Measurements from ENCODE around the gene RBM27. TPM values are rescaled to one million over a fixed set of nuclear protein-coding genes. Genes with fewer than 3 reads are reported as not detected.

RBM27 gene
- total RNA-seq, 1 experiment from 2014 or later, result 32.6 TPM

DNA sequence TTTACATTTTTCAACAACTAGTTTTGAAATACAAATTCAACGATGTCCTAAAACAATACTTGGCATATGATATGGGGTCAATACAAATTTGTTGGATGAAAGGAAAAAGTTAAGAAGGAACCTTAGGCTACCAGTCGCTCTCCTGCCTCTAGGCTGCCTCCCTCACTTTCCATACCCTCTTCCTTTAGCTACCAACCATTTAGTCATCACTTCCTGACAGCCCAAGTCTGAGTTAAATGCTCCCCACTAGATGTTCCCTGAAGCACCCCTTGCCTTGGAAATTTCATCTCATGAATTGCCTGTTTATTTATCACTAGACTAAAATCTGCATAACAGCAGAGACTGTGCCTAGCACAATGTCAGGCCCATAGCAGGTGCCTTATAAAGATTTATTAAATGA is 18.2 kb upstream of the RBM27 start (continued):
- TF ChIP-seq, protein P1, sequence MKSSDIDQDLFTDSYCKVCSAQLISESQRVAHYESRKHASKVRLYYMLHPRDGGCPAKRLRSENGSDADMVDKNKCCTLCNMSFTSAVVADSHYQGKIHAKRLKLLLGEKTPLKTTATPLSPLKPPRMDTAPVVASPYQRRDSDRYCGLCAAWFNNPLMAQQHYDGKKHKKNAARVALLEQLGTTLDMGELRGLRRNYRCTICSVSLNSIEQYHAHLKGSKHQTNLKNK (CRISPR knock-in tag; IDR thresholded peaks at IDR 0.05), result no peak

DNA sequence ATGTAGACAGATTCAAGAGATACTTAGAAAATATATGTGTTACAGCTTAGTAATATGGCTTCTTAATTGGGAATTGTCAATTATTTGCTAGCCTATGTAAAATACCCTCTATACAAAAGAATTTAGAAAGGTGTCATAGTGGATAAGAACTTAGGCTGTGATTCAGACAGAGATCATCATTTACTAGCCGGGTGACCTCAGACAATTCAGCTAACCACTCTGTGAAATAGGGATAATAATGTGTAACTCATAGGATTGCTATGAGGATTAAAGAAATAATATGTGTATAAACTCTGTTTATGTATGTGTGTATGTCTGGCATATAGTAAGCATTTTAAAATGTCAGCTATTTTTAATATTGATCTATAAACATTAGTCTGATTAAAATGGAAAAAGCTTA is 15.0 kb upstream of the RBM27 start:
- ChIA-PET CTCF (interaction anchor here (0.7 kb wide), 1 partner anchor 13 kb away, joined by 3 read pairs; no protein-coding TSS in a partner anchor), POLR2A (interaction anchor here (0.6 kb wide), 1 partner anchor 48 kb away, joined by 5 read pairs; no protein-coding TSS in a partner anchor)
- no peak for DNase-seq (ENCODE audit: low spot score)
- Mint-ChIP-seq H3K27me3 (ENCODE audit: low read depth) (peaks cover 2% of the 10 kb centered on the region; the same call in 1 of the 2 replicates), H3K27ac (no peak overlapping the region), H3K36me3 (no peaks in the 10 kb centered on the region), H3K9me3 (no peaks in the 10 kb centered on the region), H3K4me1 (no peaks in the 10 kb centered on the region; the same call in 1 of the 2 replicates), H3K4me3 (no peak overlapping the region)
- TF ChIP-seq ZNF416 (CRISPR knock-in tag; IDR thresholded peaks at IDR 0.05) (no peak), ARID4B (CRISPR knock-in tag; IDR thresholded peaks at IDR 0.05; ENCODE audit: borderline replicate concordance) (no peak), FOXP1 (CRISPR knock-in tag; IDR thresholded peaks at IDR 0.05; ENCODE audit: borderline replicate concordance) (no peak), IRF2 (CRISPR knock-in tag; IDR thresholded peaks at IDR 0.05; ENCODE audit: borderline replicate concordance, low read depth) (no peak), E2F1 (CRISPR knock-in tag; IDR thresholded peaks at IDR 0.05) (no peak), RELA (CRISPR knock-in tag; IDR thresholded peaks at IDR 0.05; ENCODE audit: borderline replicate concordance) (no peak), AFF4 (CRISPR knock-in tag; IDR thresholded peaks at IDR 0.05; ENCODE audit: borderline replicate concordance) (no peak), ZBTB21 (CRISPR knock-in tag; IDR thresholded peaks at IDR 0.05; ENCODE audit: borderline replicate concordance) (no peak), FOXJ3 (CRISPR knock-in tag; IDR thresholded peaks at IDR 0.05; ENCODE audit: borderline replicate concordance) (no peak), GRHL2 (CRISPR knock-in tag; IDR thresholded peaks at IDR 0.05; ENCODE audit: insufficient replicate concordance, severe bottlenecking) (no peak), NFYB (CRISPR knock-in tag; conservative IDR thresholded peaks at IDR 0.05; ENCODE audit: low read depth) (no peak), KAT7 (CRISPR knock-in tag; IDR thresholded peaks at IDR 0.05; ENCODE audit: borderline replicate concordance) (no peak), CREB1 (CRISPR knock-in tag; IDR thresholded peaks at IDR 0.05) (no peak)
- TF ChIP-seq, protein P2, sequence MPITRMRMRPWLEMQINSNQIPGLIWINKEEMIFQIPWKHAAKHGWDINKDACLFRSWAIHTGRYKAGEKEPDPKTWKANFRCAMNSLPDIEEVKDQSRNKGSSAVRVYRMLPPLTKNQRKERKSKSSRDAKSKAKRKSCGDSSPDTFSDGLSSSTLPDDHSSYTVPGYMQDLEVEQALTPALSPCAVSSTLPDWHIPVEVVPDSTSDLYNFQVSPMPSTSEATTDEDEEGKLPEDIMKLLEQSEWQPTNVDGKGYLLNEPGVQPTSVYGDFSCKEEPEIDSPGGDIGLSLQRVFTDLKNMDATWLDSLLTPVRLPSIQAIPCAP (CRISPR knock-in tag; IDR thresholded peaks at IDR 0.05), result no peak
- TF ChIP-seq, protein P3, sequence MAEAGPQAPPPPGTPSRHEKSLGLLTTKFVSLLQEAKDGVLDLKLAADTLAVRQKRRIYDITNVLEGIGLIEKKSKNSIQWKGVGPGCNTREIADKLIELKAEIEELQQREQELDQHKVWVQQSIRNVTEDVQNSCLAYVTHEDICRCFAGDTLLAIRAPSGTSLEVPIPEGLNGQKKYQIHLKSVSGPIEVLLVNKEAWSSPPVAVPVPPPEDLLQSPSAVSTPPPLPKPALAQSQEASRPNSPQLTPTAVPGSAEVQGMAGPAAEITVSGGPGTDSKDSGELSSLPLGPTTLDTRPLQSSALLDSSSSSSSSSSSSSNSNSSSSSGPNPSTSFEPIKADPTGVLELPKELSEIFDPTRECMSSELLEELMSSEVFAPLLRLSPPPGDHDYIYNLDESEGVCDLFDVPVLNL (CRISPR knock-in tag; IDR thresholded peaks at IDR 0.05; ENCODE audit: borderline replicate concordance, low read depth), result no peak
- TF ChIP-seq, protein P1 (CRISPR knock-in tag; IDR thresholded peaks at IDR 0.05), result no peak
- no peak for ATAC-seq
